Measurements from ENCODE around the gene KLLN.
A peak's percentile ranks its signal among the peaks of the same experiment; 100 is the strongest.
"Not testable (repeated sequence)": the region's sequence is repeated elsewhere in the genome, so short reads cannot be mapped to it uniquely, and the experiment has no call there.

KLLN gene

GRCh38 chr10:87878664-87879459, 15.5 kb upstream of the KLLN start:
- Mint-ChIP-seq H3K4me3 (peak overlapping the region; percentile 4), H3K36me3 (ENCODE audit: insufficient read depth) (peaks cover 17% of the 10 kb centered on the region), H3K4me1 (peaks cover 38% of the 10 kb centered on the region), H3K9me3 (no peaks in the 10 kb centered on the region), H3K27ac (ENCODE audit: low read depth) (no peak overlapping the region), H3K27me3 (no peaks in the 10 kb centered on the region)
- ATAC-seq (replicated peaks; ENCODE audit: extremely low read depth, poor library complexity, severe bottlenecking), result no peak
- DNase-seq (ENCODE audit: low spot score in 2 of 2), result no peak

GRCh38 chr10:87875929-87876571, 12.7 kb upstream of the KLLN start:
- H3K4me1 Mint-ChIP-seq, result peaks cover 44% of the 10 kb centered on the region

GRCh38 chr10:87873656-87874055, 10.3 kb upstream of the KLLN start:
- H3K27me3 Mint-ChIP-seq, result no peaks in the 10 kb centered on the region
- peaks cover 54% of the 10 kb centered on the region for H3K4me1 Mint-ChIP-seq
- DNase-seq (ENCODE audit: low spot score in 2 of 2) (no peak), ATAC-seq (replicated peaks; ENCODE audit: extremely low read depth, poor library complexity, severe bottlenecking) (no peak)
- peaks cover 15% of the 10 kb centered on the region for H3K36me3 Mint-ChIP-seq (ENCODE audit: insufficient read depth)
- H3K27ac Mint-ChIP-seq (ENCODE audit: low read depth), result no peak overlapping the region
- H3K4me3 Mint-ChIP-seq, result no peak overlapping the region
- no peaks in the 10 kb centered on the region for H3K9me3 Mint-ChIP-seq

More at GRCh38 chr10:87875929-87876571, 12.7 kb upstream of the KLLN start:
- ATAC-seq (replicated peaks; ENCODE audit: extremely low read depth, poor library complexity, severe bottlenecking) (no peak), DNase-seq (ENCODE audit: low spot score in 2 of 2) (no peak)
- Mint-ChIP-seq H3K9me3 (no peaks in the 10 kb centered on the region), H3K4me3 (no peak overlapping the region), H3K36me3 (ENCODE audit: insufficient read depth) (peaks cover 18% of the 10 kb centered on the region), H3K27me3 (no peaks in the 10 kb centered on the region), H3K27ac (ENCODE audit: low read depth) (no peak overlapping the region)

- Mint-ChIP-seq H3K4me1 (peaks cover 53% of the 10 kb centered on the region), H3K9me3 (no peaks in the 10 kb centered on the region), H3K4me3 (peak overlapping the region; percentile 41), H3K27ac (ENCODE audit: low read depth) (no peak overlapping the region), H3K36me3 (ENCODE audit: insufficient read depth) (peaks cover 10% of the 10 kb centered on the region), H3K27me3 (no peaks in the 10 kb centered on the region)
- no peak for ATAC-seq (replicated peaks; ENCODE audit: extremely low read depth, poor library complexity, severe bottlenecking)
- no peak for DNase-seq (ENCODE audit: low spot score in 2 of 2)
These were observed 9.5 kb upstream of the KLLN start for GRCh38 chr10:87872828-87873227.

GRCh38 chr10:87869773-87870551, 6.6 kb upstream of the KLLN start:
- Mint-ChIP-seq H3K4me3 (no peak overlapping the region), H3K27me3 (no peaks in the 10 kb centered on the region), H3K9me3 (no peaks in the 10 kb centered on the region), H3K4me1 (peaks cover 71% of the 10 kb centered on the region), H3K27ac (ENCODE audit: low read depth) (no peak overlapping the region), H3K36me3 (ENCODE audit: insufficient read depth) (peaks cover 13% of the 10 kb centered on the region)
- ATAC-seq (replicated peaks; ENCODE audit: extremely low read depth, poor library complexity, severe bottlenecking) (no peak), DNase-seq (ENCODE audit: low spot score in 2 of 2) (no peak)

- not testable (repeated sequence) for ATAC-seq (replicated peaks; ENCODE audit: extremely low read depth, poor library complexity, severe bottlenecking); H3K27me3 Mint-ChIP-seq; H3K9me3 Mint-ChIP-seq; H3K27ac Mint-ChIP-seq (ENCODE audit: low read depth); DNase-seq (ENCODE audit: low spot score in 2 of 2)
- Mint-ChIP-seq H3K36me3 (ENCODE audit: insufficient read depth) (peaks cover 20% of the 10 kb centered on the region), H3K4me1 (peaks cover 71% of the 10 kb centered on the region), H3K4me3 (peak overlapping the region; percentile 42)
These were observed 5.8 kb upstream of the KLLN start for GRCh38 chr10:87869139-87869538.

GRCh38 chr10:87868277-87868676, 4.9 kb upstream of the KLLN start:
- no peaks in the 10 kb centered on the region for H3K9me3 Mint-ChIP-seq
- peaks cover 63% of the 10 kb centered on the region for H3K4me1 Mint-ChIP-seq
- peak overlapping the region; percentile 42 for H3K4me3 Mint-ChIP-seq
- peaks cover 25% of the 10 kb centered on the region for H3K36me3 Mint-ChIP-seq (ENCODE audit: insufficient read depth)
- no peak overlapping the region for H3K27ac Mint-ChIP-seq (ENCODE audit: low read depth)
- H3K27me3 Mint-ChIP-seq, result no peaks in the 10 kb centered on the region
- DNase-seq (ENCODE audit: low spot score in 2 of 2) (no peak), ATAC-seq (replicated peaks; ENCODE audit: extremely low read depth, poor library complexity, severe bottlenecking) (no peak)

- H3K4me3 Mint-ChIP-seq, result peak overlapping the region; percentile 89
- no peak overlapping the region for H3K27ac Mint-ChIP-seq (ENCODE audit: low read depth)
- no peak for DNase-seq (ENCODE audit: low spot score in 2 of 2)
- ATAC-seq (replicated peaks; ENCODE audit: extremely low read depth, poor library complexity, severe bottlenecking), result no peak
- peaks cover 33% of the 10 kb centered on the region for H3K36me3 Mint-ChIP-seq (ENCODE audit: insufficient read depth)
- H3K4me1 Mint-ChIP-seq, result peaks cover 55% of the 10 kb centered on the region
- no peaks in the 10 kb centered on the region for H3K9me3 Mint-ChIP-seq
- H3K27me3 Mint-ChIP-seq, result no peaks in the 10 kb centered on the region
These were observed 4.1 kb upstream of the KLLN start for GRCh38 chr10:87867453-87867852.

- Mint-ChIP-seq H3K27me3 (no peaks in the 10 kb centered on the region), H3K9me3 (no peaks in the 10 kb centered on the region), H3K36me3 (ENCODE audit: insufficient read depth) (peaks cover 38% of the 10 kb centered on the region), H3K4me3 (peak overlapping the region; percentile 89), H3K4me1 (peaks cover 60% of the 10 kb centered on the region), H3K27ac (ENCODE audit: low read depth) (peak overlapping the region; percentile 75)
- no peak for ATAC-seq (replicated peaks; ENCODE audit: extremely low read depth, poor library complexity, severe bottlenecking)
- no peak for DNase-seq (ENCODE audit: low spot score in 2 of 2)
These were observed 3.2 kb upstream of the KLLN start for GRCh38 chr10:87866412-87866974.

- no peaks in the 10 kb centered on the region for H3K27me3 Mint-ChIP-seq
- peak overlapping the region; percentile 91 for H3K27ac Mint-ChIP-seq (ENCODE audit: low read depth)
- peaks cover 39% of the 10 kb centered on the region for H3K36me3 Mint-ChIP-seq (ENCODE audit: insufficient read depth)
- ATAC-seq (replicated peaks; ENCODE audit: extremely low read depth, poor library complexity, severe bottlenecking), result no peak
- no peak for DNase-seq (ENCODE audit: low spot score in 2 of 2)
- H3K9me3 Mint-ChIP-seq, result no peaks in the 10 kb centered on the region
- H3K4me3 Mint-ChIP-seq, result peak overlapping the region; percentile 89
- H3K4me1 Mint-ChIP-seq, result peaks cover 61% of the 10 kb centered on the region
These were observed 2.0 kb upstream of the KLLN start for GRCh38 chr10:87865241-87865881.

- Mint-ChIP-seq H3K4me3 (peak overlapping the region; percentile 89), H3K27ac (ENCODE audit: low read depth) (peak overlapping the region; percentile 91), H3K9me3 (no peaks in the 10 kb centered on the region), H3K36me3 (ENCODE audit: insufficient read depth) (peaks cover 40% of the 10 kb centered on the region), H3K4me1 (peaks cover 59% of the 10 kb centered on the region), H3K27me3 (no peaks in the 10 kb centered on the region)
- DNase-seq (ENCODE audit: low spot score in 2 of 2) (no peak), ATAC-seq (replicated peaks; ENCODE audit: extremely low read depth, poor library complexity, severe bottlenecking) (no peak)
These were observed 1.2 kb upstream of the KLLN start for GRCh38 chr10:87864496-87865059.
